Measurements from ENCODE around the gene PRDM2.

PRDM2 gene

DNA sequence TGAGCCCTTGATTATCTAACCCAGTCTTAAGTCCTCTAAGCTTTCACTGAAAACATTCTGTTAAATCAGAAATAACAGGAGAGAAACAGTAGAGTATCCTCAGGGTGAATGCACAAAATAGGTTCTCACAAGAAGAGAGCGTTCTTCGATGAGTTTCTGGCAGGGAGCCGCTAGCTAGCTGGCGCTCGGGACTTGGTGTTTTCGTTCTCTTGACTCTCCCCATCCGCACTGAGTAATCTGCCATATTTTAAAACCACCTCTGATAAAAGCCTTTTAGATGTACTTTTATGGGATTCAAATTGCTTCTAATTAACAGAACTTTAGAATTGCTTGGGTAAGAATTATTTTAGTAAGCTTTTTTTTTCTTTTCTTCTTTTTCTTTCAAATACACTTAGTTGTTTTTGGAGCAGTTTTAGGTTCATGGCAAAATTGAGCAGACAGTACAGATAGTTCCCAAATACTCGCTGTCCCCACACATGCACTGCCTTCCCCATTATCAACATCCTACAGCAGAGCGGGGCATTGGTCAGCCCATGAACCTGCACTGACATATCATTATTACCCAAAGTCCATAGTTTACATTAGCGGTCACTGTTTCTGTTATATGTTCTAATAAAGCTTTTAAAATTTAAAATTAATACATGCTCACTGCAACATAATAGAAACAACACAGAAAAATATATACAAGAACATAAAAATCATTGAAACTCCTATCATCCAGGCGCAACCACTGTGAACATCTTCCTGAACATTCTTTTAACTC is 35.4 kb downstream of the PRDM2 start:
- no peak for DNase-seq (ENCODE audit: extremely low read depth, low read depth)
- TF ChIP-seq, protein P1, sequence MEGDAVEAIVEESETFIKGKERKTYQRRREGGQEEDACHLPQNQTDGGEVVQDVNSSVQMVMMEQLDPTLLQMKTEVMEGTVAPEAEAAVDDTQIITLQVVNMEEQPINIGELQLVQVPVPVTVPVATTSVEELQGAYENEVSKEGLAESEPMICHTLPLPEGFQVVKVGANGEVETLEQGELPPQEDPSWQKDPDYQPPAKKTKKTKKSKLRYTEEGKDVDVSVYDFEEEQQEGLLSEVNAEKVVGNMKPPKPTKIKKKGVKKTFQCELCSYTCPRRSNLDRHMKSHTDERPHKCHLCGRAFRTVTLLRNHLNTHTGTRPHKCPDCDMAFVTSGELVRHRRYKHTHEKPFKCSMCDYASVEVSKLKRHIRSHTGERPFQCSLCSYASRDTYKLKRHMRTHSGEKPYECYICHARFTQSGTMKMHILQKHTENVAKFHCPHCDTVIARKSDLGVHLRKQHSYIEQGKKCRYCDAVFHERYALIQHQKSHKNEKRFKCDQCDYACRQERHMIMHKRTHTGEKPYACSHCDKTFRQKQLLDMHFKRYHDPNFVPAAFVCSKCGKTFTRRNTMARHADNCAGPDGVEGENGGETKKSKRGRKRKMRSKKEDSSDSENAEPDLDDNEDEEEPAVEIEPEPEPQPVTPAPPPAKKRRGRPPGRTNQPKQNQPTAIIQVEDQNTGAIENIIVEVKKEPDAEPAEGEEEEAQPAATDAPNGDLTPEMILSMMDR (IDR thresholded peaks at IDR 0.05; ENCODE audit: low read depth, low read length), result no peak

- no peak for DNase-seq (ENCODE audit: extremely low read depth, low read depth)
- TF ChIP-seq, protein P1 (IDR thresholded peaks at IDR 0.05; ENCODE audit: low read depth, low read length), result no peak
Observed at GRCh38 chr1:13737398-13737797, 37.4 kb downstream of the PRDM2 start.

- TF ChIP-seq, protein P1 (IDR thresholded peaks at IDR 0.05; ENCODE audit: low read depth, low read length), result no peak
- no peak for DNase-seq (ENCODE audit: extremely low read depth, low read depth)
Observed at GRCh38 chr1:13746342-13746741, 46.4 kb downstream of the PRDM2 start.

- TF ChIP-seq, protein P1 (IDR thresholded peaks at IDR 0.05; ENCODE audit: low read depth, low read length), result peak; percentile 0
- DNase-seq (ENCODE audit: extremely low read depth, low read depth), result peak; percentile 85
Observed at GRCh38 chr1:13748610-13749505, 48.9 kb downstream of the PRDM2 start.

DNA sequence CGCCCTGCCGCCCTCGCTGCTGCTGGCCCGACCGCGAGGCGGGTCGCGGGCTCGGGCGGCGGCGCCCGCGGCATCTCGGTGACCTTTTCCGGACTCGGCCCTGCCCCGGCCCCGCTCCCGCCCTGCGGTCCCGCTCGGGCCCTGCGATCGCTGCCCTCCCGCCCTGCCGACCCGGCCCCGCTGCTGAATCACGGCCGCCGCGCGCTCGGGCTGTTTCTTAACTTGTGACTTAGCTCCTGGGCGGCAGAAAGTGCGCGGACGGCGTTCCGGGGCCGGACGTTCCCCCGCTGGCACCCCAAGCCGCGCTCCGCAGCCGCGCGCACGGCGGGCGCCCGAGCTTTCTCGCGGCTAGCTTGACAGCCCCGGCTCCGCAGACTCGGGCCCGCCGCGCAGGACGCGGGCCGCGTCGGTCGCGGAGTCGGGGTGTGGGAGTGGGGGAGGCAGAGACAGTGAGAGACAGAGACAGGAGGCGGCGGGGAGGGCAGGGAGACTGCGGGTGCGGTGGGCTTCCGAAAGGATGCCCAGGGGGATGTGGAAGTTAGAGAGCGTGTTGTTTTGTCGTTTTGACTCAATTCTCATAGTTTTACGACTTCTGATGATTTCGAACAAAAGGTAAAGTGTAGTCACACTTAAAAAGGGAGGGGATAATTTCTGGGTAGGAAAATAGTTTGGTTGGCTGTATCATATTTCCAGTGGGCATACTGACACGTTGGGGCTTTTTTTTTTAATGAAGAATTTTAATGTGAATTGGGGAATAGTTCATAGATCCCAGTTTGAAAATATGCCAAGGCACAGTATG is 49.8 kb downstream of the PRDM2 start:
- TF ChIP-seq, protein P1 (IDR thresholded peaks at IDR 0.05; ENCODE audit: low read depth, low read length), result no peak
- no peak for DNase-seq (ENCODE audit: extremely low read depth, low read depth)

GRCh38 chr1:13751458-13751871 is 51.5 kb downstream of the PRDM2 start:
- TF ChIP-seq, protein P1 (IDR thresholded peaks at IDR 0.05; ENCODE audit: low read depth, low read length), result no peak
- no peak for DNase-seq (ENCODE audit: extremely low read depth, low read depth)
